ENCODE results near the gene KCNF1. TPM values are rescaled to one million over a fixed set of nuclear protein-coding genes. Genes with fewer than 3 reads are reported as not detected.

KCNF1 gene
- total RNA-seq, 2 donors from 2014 or later, result not detected

GRCh38 chr2:10924441-10924840 lies 12.7 kb downstream of the KCNF1 start:
- Histone ChIP-seq H3K27ac (no peak overlapping the region), H3K27me3 (replicated peaks; ENCODE audit: insufficient read depth) (peaks cover 4% of the 10 kb centered on the region), H3K36me3 (no peaks in the 10 kb centered on the region), H3K4me3 (no peak overlapping the region), H3K4me1 (ENCODE audit: control insufficient read depth in 1 of 2, low read depth in 2 of 2) (no peaks in the 10 kb centered on the region), H3K9me3 (no peaks in the 10 kb centered on the region)
- ATAC-seq (ENCODE audit: insufficient number of reproducible peaks, low FRiP score, low read depth) (no peak), DNase-seq (ENCODE audit: low spot score) (no peak)
- TF ChIP-seq, protein P1, sequence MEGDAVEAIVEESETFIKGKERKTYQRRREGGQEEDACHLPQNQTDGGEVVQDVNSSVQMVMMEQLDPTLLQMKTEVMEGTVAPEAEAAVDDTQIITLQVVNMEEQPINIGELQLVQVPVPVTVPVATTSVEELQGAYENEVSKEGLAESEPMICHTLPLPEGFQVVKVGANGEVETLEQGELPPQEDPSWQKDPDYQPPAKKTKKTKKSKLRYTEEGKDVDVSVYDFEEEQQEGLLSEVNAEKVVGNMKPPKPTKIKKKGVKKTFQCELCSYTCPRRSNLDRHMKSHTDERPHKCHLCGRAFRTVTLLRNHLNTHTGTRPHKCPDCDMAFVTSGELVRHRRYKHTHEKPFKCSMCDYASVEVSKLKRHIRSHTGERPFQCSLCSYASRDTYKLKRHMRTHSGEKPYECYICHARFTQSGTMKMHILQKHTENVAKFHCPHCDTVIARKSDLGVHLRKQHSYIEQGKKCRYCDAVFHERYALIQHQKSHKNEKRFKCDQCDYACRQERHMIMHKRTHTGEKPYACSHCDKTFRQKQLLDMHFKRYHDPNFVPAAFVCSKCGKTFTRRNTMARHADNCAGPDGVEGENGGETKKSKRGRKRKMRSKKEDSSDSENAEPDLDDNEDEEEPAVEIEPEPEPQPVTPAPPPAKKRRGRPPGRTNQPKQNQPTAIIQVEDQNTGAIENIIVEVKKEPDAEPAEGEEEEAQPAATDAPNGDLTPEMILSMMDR (IDR thresholded peaks at IDR 0.05), result no peak

GRCh38 chr2:10924859-10925258 lies 13.1 kb downstream of the KCNF1 start:
- no peak for ATAC-seq (ENCODE audit: insufficient number of reproducible peaks, low FRiP score, low read depth)
- TF ChIP-seq, protein P1 (IDR thresholded peaks at IDR 0.05), result no peak
- no peak for DNase-seq (ENCODE audit: low spot score)

DNA sequence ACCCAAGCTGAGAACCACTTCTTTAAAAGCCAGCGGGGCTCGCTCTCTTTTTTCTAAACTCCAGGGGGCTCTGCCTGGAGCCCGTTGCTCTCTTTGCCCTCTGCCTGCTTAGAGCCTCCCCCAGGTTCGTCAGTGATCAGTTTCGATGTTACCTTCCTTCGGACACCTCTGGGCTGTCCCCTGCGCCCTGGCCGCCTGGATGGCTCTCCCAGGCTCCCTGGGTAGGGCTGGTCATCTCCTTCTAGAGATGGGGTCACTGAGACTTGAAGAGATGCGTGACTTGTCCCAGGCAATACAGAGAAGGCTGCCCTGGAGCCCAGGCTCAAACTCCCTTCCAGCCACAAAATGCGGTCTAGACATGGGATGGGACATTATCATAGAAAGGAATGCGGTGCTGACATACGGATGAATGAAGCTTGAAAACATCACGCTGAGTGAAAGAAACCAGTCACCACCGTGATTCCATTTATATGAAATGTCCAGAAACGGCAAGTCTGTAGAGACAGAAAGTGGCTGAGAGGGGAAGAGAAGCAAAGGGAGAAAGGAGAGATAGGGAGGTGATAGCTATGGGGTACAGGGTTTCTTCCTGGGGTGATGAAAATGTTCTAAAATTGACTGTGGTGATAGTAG lies 14.6 kb downstream of the KCNF1 start:
- Histone ChIP-seq H3K27ac (no peak overlapping the region), H3K4me3 (no peak overlapping the region), H3K27me3 (replicated peaks; ENCODE audit: insufficient read depth) (peaks cover 4% of the 10 kb centered on the region), H3K4me1 (ENCODE audit: control insufficient read depth in 1 of 2, low read depth in 2 of 2) (no peaks in the 10 kb centered on the region), H3K9me3 (no peaks in the 10 kb centered on the region), H3K36me3 (no peaks in the 10 kb centered on the region)
- ATAC-seq (ENCODE audit: insufficient number of reproducible peaks, low FRiP score, low read depth), result no peak
- TF ChIP-seq, protein P1 (IDR thresholded peaks at IDR 0.05), result no peak
- no peak for DNase-seq (ENCODE audit: low spot score)

More at GRCh38 chr2:10924859-10925258, 13.1 kb downstream of the KCNF1 start:
- Histone ChIP-seq H3K36me3 (no peaks in the 10 kb centered on the region), H3K27ac (no peak overlapping the region), H3K4me1 (ENCODE audit: control insufficient read depth in 1 of 2, low read depth in 2 of 2) (no peaks in the 10 kb centered on the region), H3K9me3 (no peaks in the 10 kb centered on the region), H3K4me3 (no peak overlapping the region), H3K27me3 (replicated peaks; ENCODE audit: insufficient read depth) (peaks cover 4% of the 10 kb centered on the region)

DNA sequence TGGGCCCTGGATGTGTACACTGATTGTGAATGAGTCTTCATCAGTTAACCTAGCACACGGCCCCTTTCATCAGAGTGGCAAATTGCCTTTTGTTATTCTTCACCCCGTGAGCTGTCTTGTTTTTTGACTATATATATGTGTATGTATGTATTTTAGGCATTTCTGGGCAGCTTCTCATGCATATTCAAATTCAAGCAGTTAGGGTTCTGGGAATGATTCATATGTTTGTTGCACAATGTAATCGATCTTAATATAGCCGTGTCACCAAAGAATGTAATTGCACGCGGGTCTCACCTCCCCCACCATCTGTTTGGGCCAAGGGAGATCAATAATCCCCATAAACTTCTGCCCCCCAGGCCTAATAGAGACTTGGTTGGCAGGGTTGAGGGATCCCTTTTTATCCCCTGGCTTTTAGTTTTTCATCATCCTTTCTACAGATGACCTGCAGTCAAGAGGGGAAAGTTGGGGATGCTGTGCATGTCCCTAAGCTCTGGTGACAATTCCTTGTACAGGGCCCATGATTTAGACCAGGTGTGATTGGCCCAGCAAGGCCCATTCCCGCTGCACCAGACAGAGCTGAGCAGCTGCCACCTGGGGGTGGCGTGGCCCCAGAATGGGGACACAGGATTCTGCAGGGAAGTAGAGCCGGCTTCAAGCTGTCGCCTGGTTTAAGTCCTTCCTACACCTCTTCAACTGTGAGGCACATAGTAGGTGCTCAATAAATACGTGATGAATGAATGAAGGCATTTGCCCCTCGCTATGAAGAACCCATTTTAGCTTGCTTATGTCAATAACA lies 19.2 kb downstream of the KCNF1 start:
- no peaks in the 10 kb centered on the region for H3K9me3 ChIP-seq
- TF ChIP-seq, protein P1 (IDR thresholded peaks at IDR 0.05), result no peak
- no peak overlapping the region for H3K27ac ChIP-seq
- ATAC-seq (ENCODE audit: insufficient number of reproducible peaks, low FRiP score, low read depth), result no peak
- no peak overlapping the region for H3K4me3 ChIP-seq
- H3K36me3 ChIP-seq, result no peaks in the 10 kb centered on the region
- H3K4me1 ChIP-seq (ENCODE audit: control insufficient read depth in 1 of 2, low read depth in 2 of 2), result no peaks in the 10 kb centered on the region
- DNase-seq (ENCODE audit: low spot score), result no peak
- H3K27me3 ChIP-seq (replicated peaks; ENCODE audit: insufficient read depth), result no peaks in the 10 kb centered on the region

- TF ChIP-seq, protein P1 (IDR thresholded peaks at IDR 0.05), result no peak
- H3K27ac ChIP-seq, result no peak overlapping the region
- ATAC-seq (ENCODE audit: insufficient number of reproducible peaks, low FRiP score, low read depth), result no peak
- no peaks in the 10 kb centered on the region for H3K4me1 ChIP-seq (ENCODE audit: control insufficient read depth in 1 of 2, low read depth in 2 of 2)
- no peaks in the 10 kb centered on the region for H3K36me3 ChIP-seq
- H3K27me3 ChIP-seq (replicated peaks; ENCODE audit: insufficient read depth), result no peaks in the 10 kb centered on the region
- H3K4me3 ChIP-seq, result no peak overlapping the region
- H3K9me3 ChIP-seq, result no peaks in the 10 kb centered on the region
- DNase-seq (ENCODE audit: low spot score), result no peak
Measured at GRCh38 chr2:10931710-10932255, 20.0 kb downstream of the KCNF1 start.

Data from thoracic aorta (tissue), 2 donors.